CD4-positive, CD25-positive, alpha-beta regulatory T cell (primary cell): ENCODE results near the gene NELFCD. TPM values are rescaled to one million over a fixed set of nuclear protein-coding genes. Genes with fewer than 3 reads are reported as not detected.

Experiments used
- ATAC-seq, 2 donors: fragments of 150-1000 bp; cut with Tn5 transposase; one replicate each; pipeline ENCODE4 v1.10.0; 2021; ENCODE audit warnings: low read depth in 2 of 2, moderate number of reproducible peaks in 2 of 2, moderate library complexity in 1 of 2
- DNase-seq, 3 donors: peaks; one replicate each; pipeline versions ENCODE4 v3.0.0 to v3.0.0-alpha.2; 2012 to 2022; ENCODE audit warnings: mixed read lengths in 1 of 3
- H3K27ac ChIP-seq: one replicate; pipeline ENCODE4 v1.7.0; 2013; ENCODE audit warnings: mild to moderate bottlenecking, low read length; ENCODE audit not compliant: insufficient read depth, poor library complexity, severe bottlenecking
- H3K27me3 ChIP-seq: one replicate; pipeline ENCODE4 v1.7.0; 2013; ENCODE audit warnings: low read length; ENCODE audit not compliant: control insufficient read depth, insufficient read depth
- H3K36me3 ChIP-seq: one replicate; pipeline ENCODE4 v1.7.0; 2013; ENCODE audit warnings: mild to moderate bottlenecking, low read length, moderate library complexity; ENCODE audit not compliant: control insufficient read depth, insufficient read depth
- H3K4me1 ChIP-seq: 2 replicates; pipeline ENCODE4 v1.7.0; 2013; ENCODE audit warnings: mild to moderate bottlenecking, low read length; ENCODE audit not compliant: insufficient read depth, control insufficient read depth, poor library complexity, severe bottlenecking
- H3K4me3 ChIP-seq: one replicate; pipeline ENCODE4 v1.7.0; 2013; ENCODE audit warnings: low read depth, mild to moderate bottlenecking, low read length, moderate library complexity
- H3K9me3 ChIP-seq, 2 experiments: 1 replicate in 1 of 2; 2 replicates in 1 of 2; pipeline ENCODE4 v1.7.0; 2013; ENCODE audit warnings: low read length in 2 of 2, mild to moderate bottlenecking in 1 of 2, moderate library complexity in 1 of 2; ENCODE audit not compliant: control insufficient read depth in 2 of 2
- H3K27ac Mint-ChIP-seq, 3 donors: one replicate each; pipeline ENCODE4 v1.8.0; 2020 to 2022; ENCODE audit warnings: mild to moderate bottlenecking in 3 of 3, mixed read lengths in 3 of 3, moderate library complexity in 2 of 3
- H3K27me3 Mint-ChIP-seq: one replicate; pipeline ENCODE4 v1.8.0; 2022; ENCODE audit warnings: mild to moderate bottlenecking, mixed read lengths
- H3K36me3 Mint-ChIP-seq: one replicate; pipeline ENCODE4 v1.8.0; 2020; ENCODE audit warnings: mixed read lengths
- H3K4me1 Mint-ChIP-seq, 4 donors: one replicate each; pipeline ENCODE4 v1.8.0; 2020 to 2022; ENCODE audit warnings: mixed read lengths in 4 of 4, mild to moderate bottlenecking in 1 of 4
- H3K4me3 Mint-ChIP-seq, 4 donors: one replicate each; pipeline ENCODE4 v1.8.0; 2020 to 2022; ENCODE audit warnings: mild to moderate bottlenecking in 4 of 4, mixed read lengths in 4 of 4, moderate library complexity in 3 of 4
- H3K9me3 Mint-ChIP-seq, 7 donors: one replicate each; pipeline ENCODE4 v1.8.0; 2020 to 2022; ENCODE audit warnings: mixed read lengths in 7 of 7, mild to moderate bottlenecking in 3 of 7, moderate library complexity in 2 of 7
- polyA plus RNA-seq, 4 donors: library from polyadenylated mRNA; unstranded; fragments of 300-500 nt; fragmentation: Illumina TruSeq; gene quantifications; one replicate each; pipeline ENCODE4 v1.2.3, GENCODE V29; 2021
- total RNA-seq: library from RNA; stranded (reverse); gene quantifications from one replicate; pipeline ENCODE4 v1.2.3, GENCODE V29; 2022

Gene NELFCD
- total and polyA plus RNA-seq, 5 donors from 2014 or later, result 58.6 to 68.2 (median 60.1) TPM

DNA sequence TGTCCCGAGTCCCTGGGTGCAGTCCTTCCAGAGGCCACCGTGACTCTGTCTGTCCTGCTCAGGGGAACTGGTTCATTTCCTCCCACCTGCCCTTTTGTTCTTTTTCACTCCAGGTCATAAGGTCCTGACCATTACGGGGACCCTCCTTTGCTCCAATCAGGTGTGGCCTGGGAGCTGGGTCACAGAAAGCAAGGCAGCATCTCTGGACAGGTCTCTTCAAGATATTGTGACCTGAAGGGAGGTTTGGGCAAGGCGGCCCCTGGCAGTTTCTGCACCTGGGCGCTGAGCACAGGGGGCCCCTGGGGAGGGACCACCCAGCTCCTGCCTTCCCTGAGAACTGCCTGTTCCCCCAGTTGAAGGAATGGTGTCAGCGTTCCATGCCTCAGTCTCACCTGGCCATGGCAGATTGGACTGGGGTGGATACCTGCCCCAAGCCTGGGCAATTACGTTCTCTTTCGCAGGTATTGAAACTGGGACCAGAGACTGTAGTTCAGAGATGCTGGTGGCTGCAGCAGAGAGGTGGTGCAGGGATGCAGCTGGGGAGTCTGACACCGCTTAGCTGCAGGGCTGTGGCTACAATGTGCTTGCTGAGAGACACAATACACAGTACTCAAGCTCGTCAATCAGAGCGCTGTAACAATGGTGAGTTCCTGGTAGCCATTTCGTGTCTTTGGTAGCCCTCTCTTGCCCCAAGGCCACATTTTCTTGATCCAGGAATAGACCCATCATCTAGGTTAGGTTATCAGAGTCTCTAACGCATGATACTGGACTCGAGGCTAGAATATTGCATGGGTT, 15.6 kb upstream of the NELFCD start:
- Mint-ChIP-seq H3K9me3 (peaks cover 0 to 1% (median 0%) of the 10 kb centered on the region in 7 donors), H3K4me3 (no peak overlapping the region), H3K27me3 (peaks cover 40% of the 10 kb centered on the region), H3K27ac (no peak overlapping the region), H3K36me3 (no peaks in the 10 kb centered on the region), H3K4me1 (no peaks in the 10 kb centered on the region)
- ATAC-seq, result no peak
- H3K36me3 ChIP-seq, result no peaks in the 10 kb centered on the region
- no peak overlapping the region for H3K4me3 ChIP-seq
- H3K4me1 ChIP-seq, result no peaks in the 10 kb centered on the region
- no peaks in the 10 kb centered on the region for H3K9me3 ChIP-seq
- no peak overlapping the region for H3K27ac ChIP-seq
- no peak for DNase-seq
- H3K27me3 ChIP-seq, result peaks cover 4% of the 10 kb centered on the region

DNA sequence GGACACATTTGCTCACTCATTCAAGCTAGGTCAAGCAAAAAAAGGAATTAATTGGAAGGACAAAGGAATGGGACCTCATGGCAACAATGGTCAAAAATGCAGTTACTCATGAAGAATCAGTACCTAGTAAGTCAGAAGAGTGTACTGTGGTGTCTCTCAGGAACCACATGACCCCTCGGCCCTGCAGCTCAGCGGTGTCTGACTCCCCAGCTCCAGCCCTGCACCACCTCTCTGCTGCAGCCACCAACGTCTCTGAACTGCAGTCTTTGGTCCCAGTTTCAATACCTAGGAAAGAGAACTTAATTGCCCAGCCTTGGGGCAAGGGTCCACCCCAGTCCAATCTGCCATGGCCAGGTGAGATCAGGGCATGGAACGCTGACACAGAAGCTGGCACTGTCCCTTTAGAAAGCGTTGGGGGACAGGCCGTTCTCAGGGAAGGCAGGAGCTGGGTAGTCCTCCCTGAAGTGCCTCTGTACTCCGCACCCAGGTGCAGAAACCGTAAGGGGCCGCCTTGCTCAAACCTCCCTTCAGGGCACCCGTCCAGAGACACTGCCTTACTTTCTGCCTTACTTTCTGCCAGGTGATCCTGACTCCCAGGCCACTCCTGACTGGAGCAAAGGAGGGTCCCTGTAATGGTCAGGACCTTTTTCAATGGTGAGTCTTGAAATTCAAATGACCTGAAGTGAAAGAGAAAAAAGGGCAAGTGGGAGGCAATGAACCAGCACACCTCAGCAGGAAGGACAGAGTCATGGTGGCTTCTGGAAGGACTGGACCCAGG, 13.2 kb upstream of the NELFCD start:
- H3K4me1 Mint-ChIP-seq, result no peaks in the 10 kb centered on the region
- H3K4me3 Mint-ChIP-seq, result no peak overlapping the region

DNA sequence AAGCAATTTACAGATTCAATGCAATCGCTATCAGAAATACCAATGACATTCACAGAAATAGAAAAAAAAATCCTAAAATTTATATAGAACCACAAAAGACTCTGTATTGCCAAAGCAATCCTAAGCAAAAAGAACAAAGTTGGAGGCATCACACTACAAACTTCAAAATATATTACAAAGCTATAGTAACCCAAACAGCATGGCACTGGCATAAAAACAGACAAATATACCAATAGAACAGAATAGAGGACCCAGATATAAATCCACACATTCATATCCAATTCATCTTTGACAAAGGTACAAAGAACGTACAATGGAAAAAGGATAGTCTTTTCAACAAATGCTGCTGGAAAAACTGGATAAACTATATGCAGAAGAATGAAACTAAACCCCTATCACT, 11.6 kb upstream of the NELFCD start:
- Mint-ChIP-seq H3K4me3 (no peak overlapping the region), H3K36me3 (no peaks in the 10 kb centered on the region)

More for the DNA sequence above, 13.2 kb upstream of the NELFCD start:
- ATAC-seq (no peak), DNase-seq (no peak)
- Mint-ChIP-seq H3K9me3 (peaks cover 0 to 1% (median 0%) of the 10 kb centered on the region in 7 donors), H3K27ac (no peak overlapping the region), H3K36me3 (no peaks in the 10 kb centered on the region), H3K27me3 (peaks cover 37% of the 10 kb centered on the region)
- Histone ChIP-seq H3K27me3 (peaks cover 6% of the 10 kb centered on the region), H3K4me3 (no peak overlapping the region), H3K27ac (no peak overlapping the region), H3K9me3 (no peaks in the 10 kb centered on the region), H3K36me3 (no peaks in the 10 kb centered on the region), H3K4me1 (no peaks in the 10 kb centered on the region)

DNA sequence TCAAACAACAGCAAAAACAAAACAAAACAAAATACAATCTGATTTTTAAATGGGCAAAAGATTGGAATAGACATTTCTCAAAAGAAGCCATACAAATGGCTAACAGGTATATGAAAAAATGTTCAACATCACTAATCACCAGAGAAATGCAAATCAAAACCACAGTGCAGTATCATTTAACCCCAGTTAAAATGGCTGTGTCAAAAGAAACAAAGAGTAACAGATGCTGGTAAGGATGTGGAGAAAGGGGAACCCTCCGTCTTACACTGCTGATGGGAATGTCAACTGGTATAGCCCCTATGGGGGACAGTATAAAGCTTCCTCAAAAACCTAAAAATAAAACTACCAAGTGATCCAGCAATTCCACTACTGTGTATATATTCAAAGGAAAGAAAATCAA, 10.9 kb upstream of the NELFCD start:
- H3K9me3 Mint-ChIP-seq, result peaks cover 0 to 5% (median 1%) of the 10 kb centered on the region in 7 donors

More for the DNA sequence above, 11.6 kb upstream of the NELFCD start:
- Mint-ChIP-seq H3K4me1 (no peaks in the 10 kb centered on the region), H3K27me3 (peaks cover 32% of the 10 kb centered on the region), H3K9me3 (peaks cover 0 to 4% (median 1%) of the 10 kb centered on the region in 7 donors), H3K27ac (no peak overlapping the region)
- Histone ChIP-seq H3K36me3 (no peaks in the 10 kb centered on the region), H3K4me3 (no peak overlapping the region), H3K27ac (no peak overlapping the region), H3K9me3 (no peaks in the 10 kb centered on the region), H3K27me3 (peaks cover 6% of the 10 kb centered on the region), H3K4me1 (no peaks in the 10 kb centered on the region)
- ATAC-seq (no peak), DNase-seq (no peak)

DNA sequence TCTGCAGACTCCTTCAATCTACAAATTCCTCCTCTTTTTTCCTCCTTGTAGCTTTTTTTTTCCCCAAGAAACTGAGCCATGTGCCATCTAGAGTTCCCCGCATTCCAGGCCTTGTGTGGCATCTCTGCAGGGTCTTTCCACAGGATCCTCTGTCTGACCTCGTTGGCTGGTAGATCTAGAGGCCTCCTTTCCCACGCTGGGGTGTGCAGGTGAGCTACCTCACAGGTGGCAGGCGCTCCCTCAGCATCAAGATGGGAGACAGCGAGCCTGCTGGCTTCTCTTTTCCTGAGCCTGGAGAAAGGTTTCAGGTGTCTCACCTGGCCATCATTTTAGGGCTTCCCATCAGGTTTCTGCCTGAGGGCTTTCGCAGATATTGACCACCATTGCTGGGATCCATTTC, 9.6 kb upstream of the NELFCD start:
- Histone ChIP-seq H3K36me3 (no peaks in the 10 kb centered on the region), H3K4me3 (no peak overlapping the region), H3K9me3 (peaks cover 14 to 16% of the 10 kb centered on the region in 2 experiments), H3K4me1 (no peaks in the 10 kb centered on the region), H3K27me3 (peaks cover 6% of the 10 kb centered on the region), H3K27ac (no peak overlapping the region)
- no peak overlapping the region for H3K4me3 Mint-ChIP-seq
- H3K27me3 Mint-ChIP-seq, result peaks cover 27% of the 10 kb centered on the region
- no peaks in the 10 kb centered on the region for H3K4me1 Mint-ChIP-seq
- no peak overlapping the region for H3K27ac Mint-ChIP-seq
- ATAC-seq, result no peak
- H3K36me3 Mint-ChIP-seq, result no peaks in the 10 kb centered on the region
- DNase-seq, result no peak
- peaks cover 0 to 16% (median 2%) of the 10 kb centered on the region in 7 donors for H3K9me3 Mint-ChIP-seq

More for the DNA sequence above, 10.9 kb upstream of the NELFCD start:
- DNase-seq (no peak), ATAC-seq (no peak)
- Mint-ChIP-seq H3K4me3 (no peak overlapping the region), H3K4me1 (no peaks in the 10 kb centered on the region), H3K36me3 (no peaks in the 10 kb centered on the region), H3K27me3 (peaks cover 27% of the 10 kb centered on the region), H3K27ac (peak overlapping the region in 1 of 3 donors; percentile 2)
- Histone ChIP-seq H3K36me3 (no peaks in the 10 kb centered on the region), H3K27ac (no peak overlapping the region), H3K27me3 (peaks cover 6% of the 10 kb centered on the region), H3K4me3 (no peak overlapping the region), H3K9me3 (peaks cover 1 to 4% of the 10 kb centered on the region in 2 experiments), H3K4me1 (no peaks in the 10 kb centered on the region)

DNA sequence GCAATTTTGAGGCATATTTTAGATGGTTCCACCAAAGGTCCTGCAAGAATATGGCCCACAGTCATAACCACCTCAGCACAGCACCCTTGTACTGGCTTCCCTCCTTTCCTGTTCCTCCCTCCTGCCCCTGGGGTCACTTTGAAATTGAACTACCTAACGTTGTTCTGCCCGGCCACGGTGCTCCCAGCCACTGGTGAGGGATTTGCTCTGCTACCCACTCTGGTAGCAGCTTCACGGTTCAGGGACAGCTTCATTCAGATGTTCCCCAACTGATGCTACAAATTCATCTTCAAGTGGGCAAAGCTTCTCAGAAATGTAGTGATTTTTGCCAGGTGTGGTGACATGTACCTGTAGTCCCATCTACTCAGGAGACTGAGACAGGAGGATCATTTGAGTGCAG, 7.9 kb upstream of the NELFCD start:
- Histone ChIP-seq H3K27me3 (peaks cover 6% of the 10 kb centered on the region), H3K36me3 (no peaks in the 10 kb centered on the region), H3K9me3 (peaks cover 14 to 16% of the 10 kb centered on the region in 2 experiments), H3K4me1 (no peaks in the 10 kb centered on the region), H3K4me3 (no peak overlapping the region), H3K27ac (no peak overlapping the region)
- no peak overlapping the region for H3K4me3 Mint-ChIP-seq
- no peaks in the 10 kb centered on the region for H3K36me3 Mint-ChIP-seq
- H3K27me3 Mint-ChIP-seq, result peaks cover 21% of the 10 kb centered on the region
- H3K4me1 Mint-ChIP-seq, result no peaks in the 10 kb centered on the region
- H3K9me3 Mint-ChIP-seq, result peaks cover 0 to 20% (median 2%) of the 10 kb centered on the region in 7 donors
- DNase-seq, result no peak
- no peak for ATAC-seq
- H3K27ac Mint-ChIP-seq, result no peak overlapping the region

DNA sequence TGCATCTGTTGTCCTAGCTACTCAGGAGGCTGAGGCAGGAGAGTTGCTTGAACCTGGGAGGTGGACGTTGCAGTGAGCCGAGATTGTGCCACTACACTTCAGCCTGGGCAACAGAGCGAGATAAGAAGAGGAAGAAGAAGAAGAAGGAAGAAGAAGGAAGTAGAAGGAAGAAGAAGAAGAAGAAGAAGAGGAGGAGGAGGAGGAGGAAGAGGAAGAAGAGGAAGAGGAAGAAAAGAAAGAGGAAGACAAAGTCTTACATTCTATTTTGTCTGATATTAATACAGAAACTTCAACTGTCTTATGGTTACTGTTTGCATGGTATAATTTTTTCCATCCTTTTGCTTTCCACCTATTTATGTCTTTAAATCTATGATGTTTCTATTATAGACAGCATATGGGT, 7.2 kb upstream of the NELFCD start:
- H3K4me3 Mint-ChIP-seq, result peak overlapping the region in 1 of 4 donors; percentile 62
- DNase-seq, result no peak

More for the DNA sequence above, 7.2 kb upstream of the NELFCD start:
- no peaks in the 10 kb centered on the region for H3K36me3 ChIP-seq
- no peak overlapping the region for H3K27ac ChIP-seq
- Mint-ChIP-seq H3K4me1 (no peaks in the 10 kb centered on the region), H3K9me3 (peaks cover 0 to 20% (median 2%) of the 10 kb centered on the region in 7 donors), H3K36me3 (no peaks in the 10 kb centered on the region), H3K27ac (no peak overlapping the region), H3K27me3 (peaks cover 25% of the 10 kb centered on the region)
- H3K4me1 ChIP-seq, result no peaks in the 10 kb centered on the region
- peaks cover 14 to 16% of the 10 kb centered on the region in 2 experiments for H3K9me3 ChIP-seq
- ATAC-seq, result no peak
- H3K4me3 ChIP-seq, result no peak overlapping the region
- H3K27me3 ChIP-seq, result peaks cover 3% of the 10 kb centered on the region
